PC-3 (cell line): Measurements from ENCODE around the gene CD80. TPM values are rescaled to one million over a fixed set of nuclear protein-coding genes. Genes with fewer than 3 reads are reported as not detected.

Experiments
- ATAC-seq: fragments of 200-7000 bp; cut with Tn5 transposase; 2 replicates; pipeline ENCODE4 v1.9.1; 2020; ENCODE audit warnings: mild to moderate bottlenecking, moderate library complexity
- BruUV-seq: library from RNA; stranded (reverse); fragments of 400-500 nt; replicated peaks from 2 replicates; lab custom pipeline; 2021; lab: Mats Ljungman, UMichigan
- CTCF ChIA-PET: fragments of 300-600 bp; sonication (Branson Sonifier 250); formaldehyde crosslinking; loops from one replicate; lab custom pipeline; 2022; ENCODE audit warnings: antibody characterized with exemption; lab: Charles Lee
- POLR2A ChIA-PET: fragments of 300-600 bp; sonication (Branson Sonifier 250); formaldehyde crosslinking; loops from one replicate; lab custom pipeline; 2022; ENCODE audit warnings: antibody characterized with exemption; ENCODE audit not compliant: unreplicated experiment; lab: Charles Lee
- DNase-seq: peaks from one replicate; pipeline ENCODE4 v3.0.0-alpha.2; 2015
- H2AFZ ChIP-seq: fragments of 300-600 bp; sonication (generic); 2 replicates; pipeline ENCODE4 v1.6.0; 2016; ENCODE audit warnings: antibody characterized with exemption, low read length
- H3F3A ChIP-seq: fragments of 300-600 bp; sonication (generic); one replicate; pipeline ENCODE4 v1.6.0; 2017; ENCODE audit warnings: antibody characterized with exemption, low read length, control low read depth, mild to moderate bottlenecking; ENCODE audit not compliant: unreplicated experiment
- H3K27ac ChIP-seq: fragments of 300-600 bp; sonication (generic); 2 replicates; pipeline ENCODE4 v1.5.1; 2016; ENCODE audit warnings: mild to moderate bottlenecking, low read length
- H3K27me3 ChIP-seq: fragments of 300-600 bp; sonication (generic); 2 replicates; pipeline ENCODE4 v1.6.1; 2016; ENCODE audit warnings: low read length, mixed read lengths
- H3K36me3 ChIP-seq: fragments of 300-600 bp; sonication (generic); 2 replicates; pipeline ENCODE4 v1.6.1; 2016; ENCODE audit warnings: low read depth, mixed run types, low read length, mixed read lengths
- H3K4me1 ChIP-seq: fragments of 300-600 bp; sonication (generic); 2 replicates; pipeline ENCODE4 v1.5.1; 2016; ENCODE audit warnings: low read length; ENCODE audit not compliant: insufficient read depth
- H3K4me2 ChIP-seq: fragments of 300-600 bp; sonication (generic); 2 replicates; pipeline ENCODE4 v1.6.0; 2016; ENCODE audit warnings: low read length
- H3K4me3 ChIP-seq: fragments of 300-600 bp; sonication (generic); 2 replicates; pipeline ENCODE4 v1.5.1; 2016; ENCODE audit warnings: mild to moderate bottlenecking, low read length, mixed read lengths
- H3K79me2 ChIP-seq: fragments of 300-600 bp; sonication (generic); 2 replicates; pipeline ENCODE4 v1.6.1; 2017; ENCODE audit warnings: low read length, mixed read lengths
- H3K9ac ChIP-seq: fragments of 300-600 bp; sonication (generic); 2 replicates; pipeline ENCODE4 v1.6.0; 2016; ENCODE audit warnings: mild to moderate bottlenecking, low read length
- H3K9me2 ChIP-seq: fragments of 300-600 bp; sonication (generic); replicated peaks from 2 replicates; pipeline ENCODE4 v1.6.1; 2016; ENCODE audit warnings: mixed run types, low read length, mixed read lengths
- H3K9me3 ChIP-seq: fragments of 300-600 bp; sonication (generic); 2 replicates; pipeline ENCODE4 v1.6.1; 2016; ENCODE audit warnings: low read length, mixed read lengths
- H4K20me1 ChIP-seq: fragments of 300-600 bp; sonication (generic); 2 replicates; pipeline ENCODE4 v1.6.1; 2016; ENCODE audit warnings: low read length, mixed read lengths
- EZH2 ChIP-seq: fragments of 300-600 bp; sonication (generic); IDR thresholded peaks from one replicate; pipeline ENCODE4 v1.6.1; 2017; ENCODE audit warnings: antibody characterized with exemption, mild to moderate bottlenecking, low read length; ENCODE audit not compliant: unreplicated experiment
- EZH2phosphoT487 ChIP-seq: fragments of 300-600 bp; sonication (generic); IDR thresholded peaks from 2 replicates; pipeline ENCODE4 v1.6.1; 2018; ENCODE audit warnings: mild to moderate bottlenecking, antibody characterized with exemption, low read length, borderline replicate concordance
- intact Hi-C: fragments of 100-400 bp; cut with micrococcal nuclease; formaldehyde crosslinking; loops from 2 replicates; pipeline ENCODE4 v1.9.0; 2023
- total RNA-seq: library from RNA; depleted of rRNA; stranded (reverse); fragments of >200 nt; gene quantifications from 2 replicates; pipeline ENCODE4 v1.2.3, GENCODE V29; 2014
- TF ChIP-seq, protein P1 (sequence below): fragments of 300-600 bp; sonication (generic); conservative IDR thresholded peaks from 2 replicates; pipeline ENCODE4 v1.5.1; 2017; ENCODE audit warnings: antibody characterized with exemption, low read depth, mild to moderate bottlenecking, low read length

The CD80 gene
- total RNA-seq, 1 experiment from 2014 or later: not detected

DNA sequence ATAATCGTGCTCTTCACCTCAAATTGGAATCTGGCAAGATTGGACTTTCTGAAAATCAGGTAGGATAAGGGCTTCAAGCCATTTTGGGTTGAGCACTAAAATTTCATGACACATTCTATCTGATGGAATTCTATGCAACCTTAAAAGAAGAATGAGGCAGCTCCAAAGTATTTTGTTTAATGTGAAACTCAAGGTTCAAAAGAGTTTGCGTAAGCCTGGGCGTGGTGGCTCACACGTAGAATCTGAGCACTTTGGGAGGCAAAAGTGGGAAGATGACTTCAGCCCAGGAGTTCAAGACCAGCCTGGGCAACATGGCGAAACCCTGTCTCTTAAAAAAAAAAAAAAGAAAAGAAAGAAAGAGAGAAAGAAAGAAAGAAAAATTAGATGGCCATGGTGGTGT lies 34.7 kb upstream of the CD80 start:
- Histone ChIP-seq H3K9ac (no peak overlapping the region), H3K9me3 (no peaks in the 10 kb centered on the region), H3K79me2 (no peaks in the 10 kb centered on the region), H3F3A (no peaks in the 10 kb centered on the region), H3K4me2 (no peak overlapping the region), H3K27me3 (no peaks in the 10 kb centered on the region), H3K9me2 (no peaks in the 10 kb centered on the region), H4K20me1 (no peaks in the 10 kb centered on the region), H3K36me3 (no peaks in the 10 kb centered on the region), H3K4me1 (peaks cover 5% of the 10 kb centered on the region; the same call in 1 of the 2 replicates), H3K27ac (no peak overlapping the region), H3K4me3 (no peak overlapping the region), H2AFZ (no peak overlapping the region)
- no TSS peak for BruUV-seq
- CTCF ChIA-PET: no interaction called here
- no peak for DNase-seq
- no peak for TF ChIP-seq EZH2phosphoT487
- intact Hi-C loops: no loop called here
- ATAC-seq: no peak
- POLR2A ChIA-PET: no interaction called here

DNA sequence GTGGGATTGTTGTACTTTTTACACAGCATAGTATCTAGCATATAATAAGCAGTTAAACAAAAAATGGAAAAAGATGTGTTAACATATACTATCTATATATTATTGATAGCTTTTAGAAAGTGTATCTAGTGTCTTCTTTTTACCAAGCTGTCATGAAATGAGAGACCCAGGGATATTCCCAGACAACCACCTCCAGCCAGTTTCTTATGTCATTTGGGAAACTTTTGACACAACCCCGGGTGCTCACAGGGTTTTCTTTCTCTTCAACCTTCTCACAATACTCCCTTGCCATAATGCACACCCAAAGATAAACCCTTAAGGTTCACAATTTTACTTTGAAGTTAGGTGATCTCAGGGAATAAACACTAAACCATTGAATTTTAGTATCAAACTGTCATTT lies 33.4 kb upstream of the CD80 start:
- Histone ChIP-seq H2AFZ (no peak overlapping the region), H3K9me3 (no peaks in the 10 kb centered on the region), H3K79me2 (no peaks in the 10 kb centered on the region), H3K27me3 (no peaks in the 10 kb centered on the region), H3K9ac (no peak overlapping the region), H4K20me1 (no peaks in the 10 kb centered on the region), H3F3A (no peaks in the 10 kb centered on the region), H3K4me2 (no peak overlapping the region), H3K4me1 (peaks cover 5% of the 10 kb centered on the region; the same call in 1 of the 2 replicates), H3K36me3 (no peaks in the 10 kb centered on the region), H3K27ac (no peak overlapping the region), H3K4me3 (no peak overlapping the region), H3K9me2 (no peaks in the 10 kb centered on the region)
- ATAC-seq (no peak), DNase-seq (no peak)
- POLR2A ChIA-PET: no interaction called here
- intact Hi-C loops: no loop called here
- TF ChIP-seq EZH2phosphoT487 (no peak), EZH2 (no peak)
- TF ChIP-seq, protein P1, sequence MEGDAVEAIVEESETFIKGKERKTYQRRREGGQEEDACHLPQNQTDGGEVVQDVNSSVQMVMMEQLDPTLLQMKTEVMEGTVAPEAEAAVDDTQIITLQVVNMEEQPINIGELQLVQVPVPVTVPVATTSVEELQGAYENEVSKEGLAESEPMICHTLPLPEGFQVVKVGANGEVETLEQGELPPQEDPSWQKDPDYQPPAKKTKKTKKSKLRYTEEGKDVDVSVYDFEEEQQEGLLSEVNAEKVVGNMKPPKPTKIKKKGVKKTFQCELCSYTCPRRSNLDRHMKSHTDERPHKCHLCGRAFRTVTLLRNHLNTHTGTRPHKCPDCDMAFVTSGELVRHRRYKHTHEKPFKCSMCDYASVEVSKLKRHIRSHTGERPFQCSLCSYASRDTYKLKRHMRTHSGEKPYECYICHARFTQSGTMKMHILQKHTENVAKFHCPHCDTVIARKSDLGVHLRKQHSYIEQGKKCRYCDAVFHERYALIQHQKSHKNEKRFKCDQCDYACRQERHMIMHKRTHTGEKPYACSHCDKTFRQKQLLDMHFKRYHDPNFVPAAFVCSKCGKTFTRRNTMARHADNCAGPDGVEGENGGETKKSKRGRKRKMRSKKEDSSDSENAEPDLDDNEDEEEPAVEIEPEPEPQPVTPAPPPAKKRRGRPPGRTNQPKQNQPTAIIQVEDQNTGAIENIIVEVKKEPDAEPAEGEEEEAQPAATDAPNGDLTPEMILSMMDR: no peak
- BruUV-seq: no TSS peak
- CTCF ChIA-PET: no interaction called here

DNA sequence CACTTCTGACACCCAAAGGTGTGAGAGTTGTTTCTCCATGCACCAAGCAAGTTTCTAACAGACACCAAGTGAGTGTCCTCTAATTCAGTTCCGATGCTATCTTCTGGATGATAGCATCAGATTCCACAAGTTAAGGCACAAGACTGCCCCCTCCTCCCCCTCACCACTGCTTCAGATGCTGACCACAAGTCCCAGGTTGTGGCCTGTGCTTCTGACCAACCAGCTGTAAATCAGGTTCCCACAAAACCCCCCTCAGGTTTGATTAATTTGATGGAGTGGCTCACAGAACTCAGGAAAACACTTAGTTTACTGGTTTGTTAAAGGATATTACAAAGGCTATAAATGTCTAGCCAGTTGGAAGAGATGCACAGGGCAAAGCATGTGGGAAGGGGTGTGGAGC lies 31.3 kb upstream of the CD80 start:
- H3K27me3 ChIP-seq: no peaks in the 10 kb centered on the region
- POLR2A ChIA-PET: no interaction called here
- DNase-seq: no peak

More for the DNA sequence above, 31.3 kb upstream of the CD80 start:
- peaks cover 8% of the 10 kb centered on the region for H3K4me1 ChIP-seq
- ATAC-seq: no peak
- intact Hi-C loops: no loop called here
- H3K9me2 ChIP-seq: no peaks in the 10 kb centered on the region
- TF ChIP-seq EZH2phosphoT487: no peak
- TF ChIP-seq, protein P1: no peak
- TF ChIP-seq EZH2: no peak
- BruUV-seq: no TSS peak
- H3K4me2 ChIP-seq: no peak overlapping the region
- H3K9ac ChIP-seq: no peak overlapping the region
- H2AFZ ChIP-seq: no peak overlapping the region
- H3K27ac ChIP-seq: no peak overlapping the region
- H3K4me3 ChIP-seq: no peak overlapping the region
- H3K9me3 ChIP-seq: no peaks in the 10 kb centered on the region
- H4K20me1 ChIP-seq: no peaks in the 10 kb centered on the region
- H3F3A ChIP-seq: no peaks in the 10 kb centered on the region
- no peaks in the 10 kb centered on the region for H3K36me3 ChIP-seq
- CTCF ChIA-PET: no interaction called here
- H3K79me2 ChIP-seq: no peaks in the 10 kb centered on the region
